CD14-positive monocyte (primary cell): ENCODE results near the gene MORN4. TPM values are rescaled to one million over a fixed set of nuclear protein-coding genes. Genes with fewer than 3 reads are reported as not detected.

Experiments
- DNase-seq, 3 donors: peaks; one replicate each; pipeline ENCODE4 v3.0.0-alpha.2; 2011 to 2022
- H2AFZ ChIP-seq: 2 replicates; pipeline ENCODE4 v1.6.0; 2012; ENCODE audit warnings: mild to moderate bottlenecking, low read depth, low read length, inconsistent platforms; ENCODE audit not compliant: insufficient read depth, poor library complexity, severe bottlenecking
- H3K27ac ChIP-seq, 2 donors: 1 replicate in 1 of 2; 2 replicates in 1 of 2; pipeline ENCODE4 v1.5.1; 2012 to 2013; ENCODE audit warnings: low read length in 2 of 2, control low read depth in 1 of 2, inconsistent platforms in 1 of 2, low read depth in 1 of 2, mild to moderate bottlenecking in 1 of 2
- H3K27me3 ChIP-seq, 2 donors: one replicate each; pipeline versions ENCODE4 v1.6.0 to v1.6.1; 2011 to 2013; ENCODE audit warnings: low read length in 2 of 2; ENCODE audit not compliant: control insufficient read depth in 2 of 2, insufficient read depth in 2 of 2
- H3K36me3 ChIP-seq, 2 donors: replicated peaks in 1 of 2; 1 replicate in 1 of 2; 2 replicates in 1 of 2; pipeline versions ENCODE4 v1.5.1 to v1.6.1; 2012 to 2013; ENCODE audit warnings: low read length in 2 of 2, control low read depth in 1 of 2, inconsistent platforms in 1 of 2, mild to moderate bottlenecking in 1 of 2; ENCODE audit not compliant: insufficient read depth in 2 of 2, control insufficient read depth in 1 of 2
- H3K4me1 ChIP-seq, 2 donors: 1 replicate in 1 of 2; 2 replicates in 1 of 2; pipeline versions ENCODE4 v1.5.1 to v1.6.1; 2012 to 2013; ENCODE audit warnings: low read length in 2 of 2, control low read depth in 1 of 2, inconsistent platforms in 1 of 2, mild to moderate bottlenecking in 1 of 2, moderate library complexity in 1 of 2; ENCODE audit not compliant: insufficient read depth in 2 of 2, control insufficient read depth in 1 of 2
- H3K4me2 ChIP-seq: replicated peaks from 2 replicates; pipeline ENCODE3; 2012; ENCODE audit warnings: low read length, moderate library complexity, mild to moderate bottlenecking; ENCODE audit not compliant: poor library complexity, severe bottlenecking; ENCODE audit errors: extremely low read depth
- H3K4me3 ChIP-seq, 3 experiments: fragments of 200-600 bp in 1 of 3; sonication (generic) in 1 of 3; replicated peaks in 1 of 3; 1 replicate in 2 of 3; 2 replicates in 1 of 3; pipeline ENCODE4 v1.5.1; 2011 to 2013; ENCODE audit warnings: low read length in 3 of 3, mild to moderate bottlenecking in 3 of 3, control low read depth in 2 of 3, low read depth in 2 of 3, inconsistent platforms in 1 of 3, moderate library complexity in 1 of 3
- H3K79me2 ChIP-seq: 2 replicates; pipeline ENCODE4 v1.6.0; 2012; ENCODE audit warnings: mild to moderate bottlenecking, control low read depth, inconsistent platforms, low read length, moderate library complexity; ENCODE audit not compliant: insufficient read depth
- H3K9ac ChIP-seq: 2 replicates; pipeline ENCODE4 v1.6.0; 2017; ENCODE audit warnings: low read length, mild to moderate bottlenecking; ENCODE audit not compliant: insufficient read depth, poor library complexity, severe bottlenecking
- H3K9me3 ChIP-seq, 2 donors: replicated peaks in 1 of 2; 1 replicate in 1 of 2; 2 replicates in 1 of 2; pipeline versions ENCODE4 v1.5.1 to v1.6.1; 2012 to 2013; ENCODE audit warnings: low read length in 2 of 2, control low read depth in 1 of 2; ENCODE audit not compliant: control insufficient read depth in 1 of 2, insufficient read depth in 1 of 2
- H4K20me1 ChIP-seq: 2 replicates; pipeline ENCODE4 v1.6.0; 2012; ENCODE audit warnings: mild to moderate bottlenecking, low read length, control low read depth, moderate library complexity; ENCODE audit not compliant: insufficient read depth
- H3K27ac Mint-ChIP-seq, 7 donors: one replicate each; pipeline ENCODE4 v1.8.0; 2020; ENCODE audit warnings: mild to moderate bottlenecking in 7 of 7, mixed read lengths in 7 of 7, moderate library complexity in 6 of 7, inconsistent platforms in 2 of 7
- H3K27me3 Mint-ChIP-seq, 3 donors: one replicate each; pipeline ENCODE4 v1.8.0; 2021 to 2022; ENCODE audit warnings: low read depth in 3 of 3, mild to moderate bottlenecking in 3 of 3, mixed read lengths in 3 of 3, moderate library complexity in 3 of 3, inconsistent platforms in 1 of 3
- H3K36me3 Mint-ChIP-seq, 2 donors: one replicate each; pipeline ENCODE4 v1.8.0; 2020; ENCODE audit warnings: mixed read lengths in 2 of 2, inconsistent platforms in 1 of 2, mild to moderate bottlenecking in 1 of 2
- H3K4me1 Mint-ChIP-seq: one replicate; pipeline ENCODE4 v1.8.0; 2020; ENCODE audit warnings: mild to moderate bottlenecking, mixed read lengths
- H3K4me3 Mint-ChIP-seq, 2 donors: one replicate each; pipeline ENCODE4 v1.8.0; 2020; ENCODE audit warnings: mild to moderate bottlenecking in 2 of 2, mixed read lengths in 2 of 2, moderate library complexity in 1 of 2
- H3K9me3 Mint-ChIP-seq, 7 donors: one replicate each; pipeline ENCODE4 v1.8.0; 2020 to 2022; ENCODE audit warnings: mixed read lengths in 7 of 7, mild to moderate bottlenecking in 6 of 7, moderate library complexity in 6 of 7, inconsistent platforms in 2 of 7
- CTCF ChIP-seq: fragments of 200-600 bp; IDR thresholded peaks from one replicate; pipeline ENCODE4 v1.8.0; 2022; ENCODE audit warnings: antibody characterized with exemption, mild to moderate bottlenecking
- WGBS: methylation state at CpG from one replicate; pipeline ENCODE4 v1.1.5; 2013; ENCODE audit warnings: missing lambda C conversion rate; ENCODE audit not compliant: insufficient coverage; 5-methylcytosine and 5-hydroxymethylcytosine counted together
- intact Hi-C, 2 donors: fragments of 100-400 bp; cut with micrococcal nuclease; formaldehyde crosslinking; loops; one replicate each; pipeline versions ENCODE4 v1.15.0 to v1.15.1; 2023
- polyA plus RNA-seq, 3 donors: library from polyadenylated mRNA; depleted of rRNA in 1 of 3; unstranded in 2 of 3; stranded (reverse) in 1 of 3; fragments of 300-500 nt in 2 of 3; fragments of >200 nt in 1 of 3; fragmentation: Illumina TruSeq in 2 of 3; gene quantifications; 1 replicate in 2 of 3; 2 replicates in 1 of 3; pipeline ENCODE4 v1.2.3, GENCODE V29; 2012 to 2021

MORN4 gene
- polyA plus RNA-seq, 3 donors, result not detected

GRCh38 chr10:97628228-97628627 is 5.1 kb downstream of the MORN4 start:
- Histone ChIP-seq H3K9me3 (no peaks in the 10 kb centered on the region), H4K20me1 (no peaks in the 10 kb centered on the region), H3K36me3 (no peaks in the 10 kb centered on the region), H3K4me1 (peaks cover 6 to 7% of the 10 kb centered on the region in 2 donors), H3K27ac (no peak overlapping the region), H3K9ac (no peak overlapping the region), H3K4me2 (no peak overlapping the region), H3K79me2 (no peaks in the 10 kb centered on the region), H3K4me3 (no peak overlapping the region), H3K27me3 (no peaks in the 10 kb centered on the region), H2AFZ (no peak overlapping the region)
- intact Hi-C loops, result no loop called here
- Mint-ChIP-seq H3K27me3 (peaks cover 1 to 9% (median 2%) of the 10 kb centered on the region in 3 donors), H3K9me3 (no peaks in the 10 kb centered on the region), H3K4me3 (no peak overlapping the region), H3K36me3 (no peaks in the 10 kb centered on the region), H3K27ac (no peak overlapping the region), H3K4me1 (peaks cover 9% of the 10 kb centered on the region)
- DNase-seq, result no peak
- 100% methylated on average over 1 of the region's 3 CpGs for WGBS
- TF ChIP-seq CTCF, result no peak

GRCh38 chr10:97627731-97628130 is 5.6 kb downstream of the MORN4 start:
- Histone ChIP-seq H3K4me2 (no peak overlapping the region), H4K20me1 (no peaks in the 10 kb centered on the region), H3K4me3 (no peak overlapping the region), H3K9ac (no peak overlapping the region), H3K27me3 (no peaks in the 10 kb centered on the region), H3K4me1 (peaks cover 2% of the 10 kb centered on the region in 2 donors), H3K79me2 (no peaks in the 10 kb centered on the region), H3K9me3 (no peaks in the 10 kb centered on the region), H2AFZ (no peak overlapping the region), H3K27ac (no peak overlapping the region), H3K36me3 (no peaks in the 10 kb centered on the region)
- Mint-ChIP-seq H3K4me3 (no peak overlapping the region), H3K27me3 (peaks cover 0 to 7% (median 2%) of the 10 kb centered on the region in 3 donors), H3K9me3 (no peaks in the 10 kb centered on the region), H3K36me3 (no peaks in the 10 kb centered on the region), H3K4me1 (peaks cover 4% of the 10 kb centered on the region), H3K27ac (no peak overlapping the region)
- 94% methylated on average over 3 of the region's 4 CpGs for WGBS
- no peak for TF ChIP-seq CTCF
- no peak for DNase-seq
- intact Hi-C loops, result no loop called here
